Measurements from ENCODE around the gene DNAJC30.

GRCh38 chr7:73690646-73691045 is 7.4 kb upstream of the DNAJC30 start:
- TF ChIP-seq CTCF (IDR thresholded peaks at IDR 0.05 in 2 of 3, conservative IDR thresholded peaks at IDR 0.05 in 1 of 3; ENCODE audit: control insufficient read depth in 2 of 3, extremely low read depth in 1 of 3, insufficient read depth in 1 of 3, low read depth in 3 of 3, low read length in 3 of 3) (no peak), ZBTB33 (IDR thresholded peaks at IDR 0.05) (no peak), POLR2A (IDR thresholded peaks at IDR 0.05; ENCODE audit: low read depth, low read length) (no peak), JUND (IDR thresholded peaks at IDR 0.05; ENCODE audit: low read depth, low read length) (no peak)
